Astrocyte (in vitro differentiated cells and primary cell): Measurements from ENCODE around the gene SLC37A1.

Experiments
- CTCF ChIP-seq: IDR thresholded peaks from 2 replicates; pipeline ENCODE4 v1.5.1; 2011; ENCODE audit warnings: low read depth, mild to moderate bottlenecking, inconsistent platforms, low read length, moderate library complexity; ENCODE audit not compliant: insufficient read depth
- EZH2 ChIP-seq: IDR thresholded peaks from 2 replicates; pipeline ENCODE4 v1.6.1; 2012; ENCODE audit warnings: mild to moderate bottlenecking, low read length, inconsistent platforms; ENCODE audit not compliant: insufficient read depth

DNA sequence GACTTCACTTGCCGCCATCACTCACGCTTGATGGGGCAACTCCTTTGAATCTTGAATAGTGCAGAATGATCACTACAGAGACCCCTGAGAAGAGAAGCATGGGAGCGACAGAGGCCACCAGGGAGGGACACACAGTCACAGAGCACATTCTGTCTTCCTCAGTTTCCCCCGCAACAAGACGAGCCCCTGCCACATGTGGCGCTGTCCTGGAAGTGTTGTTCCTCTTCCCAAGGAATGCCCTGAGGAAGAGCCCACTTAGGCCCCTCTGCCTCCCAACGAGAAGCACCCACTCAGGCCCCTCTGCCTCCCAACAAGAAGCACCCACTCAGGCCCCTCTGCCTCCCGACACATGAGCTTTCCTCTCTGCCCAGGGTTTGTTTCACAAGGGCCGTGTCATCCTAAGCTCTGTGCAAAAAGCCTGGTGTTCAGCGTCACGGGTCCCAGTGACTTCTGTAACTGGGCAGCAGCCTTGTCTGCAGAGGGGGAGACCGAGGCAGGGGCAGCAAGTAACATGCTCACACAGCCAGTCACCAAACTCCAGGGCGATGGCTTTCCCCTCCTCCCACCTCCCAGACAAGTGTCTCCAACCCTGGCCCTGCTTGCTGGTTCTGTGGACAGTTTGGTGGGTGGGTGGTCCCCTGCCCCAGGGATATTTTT lies 19.8 kb downstream of the SLC37A1 start:
- no peak for TF ChIP-seq CTCF
- no peak for TF ChIP-seq EZH2
